GM19324 (cell line): ENCODE measurements around the gene KIAA2012.

ENCODE experiments used
- ATAC-seq: cut with Tn5 transposase; IDR thresholded peaks from one replicate; pipeline ENCODE4 v1.9.1; 2021; ENCODE audit warnings: mild to moderate bottlenecking, moderate library complexity; ENCODE audit not compliant: unreplicated experiment, low FRiP score

The KIAA2012 gene

DNA sequence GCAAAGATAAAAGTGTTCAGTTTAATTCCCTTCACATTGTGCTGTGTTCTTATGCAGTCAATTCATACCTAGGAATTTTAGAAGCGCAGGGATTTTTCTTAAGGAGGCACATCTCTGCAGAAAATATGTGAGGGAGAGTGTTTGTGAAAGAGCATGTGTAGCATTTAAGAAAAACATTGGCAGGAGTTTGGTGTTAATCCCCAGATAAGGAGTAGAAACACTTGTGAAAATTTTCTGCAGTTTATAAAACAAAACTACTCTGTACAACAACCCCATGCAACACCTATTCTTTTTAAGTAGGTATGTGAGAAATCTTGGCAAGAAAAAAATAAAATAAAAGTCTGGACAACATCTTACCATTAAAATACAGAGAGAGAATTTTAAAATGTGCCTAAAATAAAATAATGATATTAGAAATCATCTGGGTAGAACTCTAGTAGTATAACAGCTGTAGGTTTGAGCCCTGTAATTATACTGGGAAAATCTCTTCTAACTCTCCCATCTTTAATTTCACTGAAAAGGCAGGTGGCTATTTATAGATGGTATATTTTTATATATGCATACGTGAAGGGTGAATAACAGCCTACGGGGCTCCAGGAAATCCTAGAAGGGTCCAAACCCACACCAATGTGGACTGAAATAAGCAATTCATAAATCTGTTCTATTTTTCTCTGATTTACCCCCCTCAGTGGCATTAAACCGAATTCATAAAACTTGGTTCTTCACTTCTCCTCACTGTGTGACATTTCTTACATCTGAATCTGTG is 32.8 kb upstream of the KIAA2012 start:
- no peak for ATAC-seq

DNA sequence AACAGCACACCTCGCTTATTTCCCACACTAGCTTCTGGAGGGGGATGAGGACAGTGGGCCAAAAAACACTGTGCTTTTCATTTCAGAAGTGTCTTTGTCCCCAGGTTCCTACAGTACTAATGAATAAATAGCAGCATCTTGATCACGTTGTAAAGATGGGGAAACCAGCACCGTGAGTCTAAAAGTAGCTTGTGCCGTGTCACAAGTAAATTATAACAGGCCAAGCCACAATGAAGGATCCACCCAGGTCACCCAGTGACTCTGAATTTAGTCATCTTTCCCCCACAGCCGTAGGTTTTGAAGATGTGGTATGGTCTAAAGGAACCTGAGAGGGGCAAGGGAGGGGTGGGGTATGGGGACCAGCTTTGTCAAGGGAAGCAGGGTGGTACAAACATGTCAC is 30.6 kb upstream of the KIAA2012 start:
- ATAC-seq: no peak

DNA sequence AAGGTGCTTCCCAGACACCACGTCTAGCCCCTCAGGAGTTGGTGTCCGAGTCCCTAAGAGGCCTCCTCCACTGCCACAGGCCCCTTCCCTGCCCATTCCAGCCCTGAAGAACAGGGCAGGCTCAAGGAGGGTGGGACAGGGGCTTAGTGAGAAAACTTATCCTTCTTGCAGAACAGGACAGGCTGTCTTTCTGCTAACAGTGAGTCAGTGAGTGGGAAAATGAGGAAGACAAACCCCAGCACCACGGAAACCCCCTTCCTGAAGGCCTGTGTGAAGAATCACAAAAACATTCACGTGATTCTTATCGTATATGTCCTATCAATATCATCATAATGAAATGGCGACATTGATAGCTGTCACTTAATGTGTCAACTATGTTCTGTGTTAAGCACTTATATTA is 29.6 kb upstream of the KIAA2012 start:
- ATAC-seq: no peak

DNA sequence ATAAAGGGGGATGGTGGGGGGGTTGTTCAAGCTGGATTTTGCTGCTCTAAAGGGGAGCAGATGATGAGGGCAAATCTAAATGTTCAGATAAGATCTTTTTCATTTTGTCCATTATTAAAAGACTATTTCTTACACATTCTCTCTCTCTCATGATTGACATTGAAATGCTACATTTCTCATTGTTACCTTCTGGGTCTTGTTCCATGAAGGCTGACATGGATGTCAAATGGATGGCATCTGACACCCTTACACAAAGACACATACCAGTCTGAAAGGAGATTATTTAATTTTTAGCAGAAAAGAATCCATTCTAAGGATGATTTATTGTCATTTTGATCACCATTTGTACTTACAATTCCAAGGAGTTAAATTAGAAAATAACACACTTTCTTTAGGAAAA is 28.3 kb upstream of the KIAA2012 start:
- no peak for ATAC-seq

DNA sequence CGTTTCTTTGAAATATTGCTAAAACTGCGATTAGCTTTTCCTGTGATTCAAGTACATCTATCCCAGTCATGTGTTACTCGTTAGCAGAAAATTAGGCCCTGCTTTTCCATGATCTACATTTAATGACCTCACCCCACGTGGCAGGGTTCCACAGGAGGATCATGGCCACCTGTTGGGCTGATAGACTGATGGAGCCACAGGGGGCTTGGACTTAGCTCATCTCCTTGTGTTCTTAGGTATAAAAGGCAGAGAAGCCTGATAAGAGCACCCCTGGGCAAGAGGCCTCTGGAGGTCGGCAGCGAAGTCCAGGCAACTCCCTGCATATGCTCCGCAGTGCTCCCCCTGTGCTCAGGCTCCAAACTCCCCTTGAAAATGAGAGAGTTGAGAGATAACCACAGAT is 26.5 kb upstream of the KIAA2012 start:
- no peak for ATAC-seq

DNA sequence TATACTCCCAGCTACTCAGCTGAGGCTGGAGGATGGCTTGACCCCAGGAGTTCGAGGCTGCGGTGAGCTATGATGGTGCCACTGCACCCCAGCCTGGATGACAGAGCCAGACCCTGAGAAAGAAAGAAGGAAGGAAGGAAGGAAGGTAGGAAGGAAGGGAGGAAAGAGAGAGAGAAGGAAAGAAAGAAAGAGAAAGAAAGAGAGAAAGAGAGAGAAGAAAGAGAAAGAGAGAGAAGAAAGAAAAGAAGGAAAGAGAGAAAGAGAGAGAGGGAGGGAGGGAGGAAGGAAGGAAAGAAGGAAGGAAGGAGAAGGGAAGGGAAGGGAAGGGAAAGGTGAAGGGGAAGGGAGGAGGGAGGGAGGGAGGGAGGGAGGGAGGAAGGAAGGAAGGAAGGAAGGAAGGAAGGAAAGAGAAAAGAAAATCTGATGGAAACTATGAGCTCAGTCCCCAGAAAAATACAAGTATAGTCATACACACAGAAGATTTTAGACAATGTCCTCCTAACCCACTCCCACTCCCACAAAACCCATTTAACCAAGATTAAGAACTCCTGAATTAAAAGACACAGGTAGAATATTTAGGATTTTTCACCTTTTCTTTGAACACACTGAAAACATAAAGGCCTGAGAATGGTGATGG is 23.8 kb upstream of the KIAA2012 start:
- no peak for ATAC-seq

DNA sequence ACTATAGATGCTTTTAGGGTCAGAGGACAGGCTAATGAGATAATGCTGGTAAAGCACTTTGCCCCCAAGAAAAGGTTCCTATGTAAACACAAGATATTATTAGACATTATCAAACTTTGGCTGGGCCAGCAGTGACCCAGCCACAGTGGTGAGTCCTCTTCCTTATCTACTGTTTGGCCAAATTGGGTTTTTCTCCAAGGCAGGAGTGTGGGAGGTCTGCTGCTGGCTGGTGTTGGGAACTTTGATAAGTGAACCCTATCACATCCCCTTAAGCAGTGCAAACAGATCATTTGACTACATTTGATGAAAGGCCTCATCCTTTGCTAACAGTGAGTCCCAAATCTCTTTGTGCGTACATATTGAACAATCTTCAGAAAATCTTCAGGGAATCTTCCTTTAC is 23.2 kb upstream of the KIAA2012 start:
- ATAC-seq: no peak

DNA sequence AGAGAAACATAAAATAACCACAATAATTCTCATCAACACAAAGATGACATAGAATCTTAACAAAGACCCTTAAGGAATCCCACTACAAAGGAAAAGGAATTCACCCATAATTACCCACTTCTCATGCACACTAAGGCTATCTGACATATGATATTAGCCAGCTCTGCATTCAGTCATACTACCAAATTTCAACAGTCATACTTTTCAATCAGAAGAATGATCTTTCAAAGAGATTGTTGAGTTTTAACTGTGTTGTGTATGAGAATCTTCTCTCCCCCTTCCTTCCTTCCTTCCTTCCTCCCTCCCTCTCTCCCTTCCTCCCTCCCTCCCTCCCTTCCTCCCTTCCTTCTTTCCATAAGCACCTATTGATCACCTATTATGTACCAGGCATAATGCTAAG is 22.4 kb upstream of the KIAA2012 start:
- no peak for ATAC-seq

DNA sequence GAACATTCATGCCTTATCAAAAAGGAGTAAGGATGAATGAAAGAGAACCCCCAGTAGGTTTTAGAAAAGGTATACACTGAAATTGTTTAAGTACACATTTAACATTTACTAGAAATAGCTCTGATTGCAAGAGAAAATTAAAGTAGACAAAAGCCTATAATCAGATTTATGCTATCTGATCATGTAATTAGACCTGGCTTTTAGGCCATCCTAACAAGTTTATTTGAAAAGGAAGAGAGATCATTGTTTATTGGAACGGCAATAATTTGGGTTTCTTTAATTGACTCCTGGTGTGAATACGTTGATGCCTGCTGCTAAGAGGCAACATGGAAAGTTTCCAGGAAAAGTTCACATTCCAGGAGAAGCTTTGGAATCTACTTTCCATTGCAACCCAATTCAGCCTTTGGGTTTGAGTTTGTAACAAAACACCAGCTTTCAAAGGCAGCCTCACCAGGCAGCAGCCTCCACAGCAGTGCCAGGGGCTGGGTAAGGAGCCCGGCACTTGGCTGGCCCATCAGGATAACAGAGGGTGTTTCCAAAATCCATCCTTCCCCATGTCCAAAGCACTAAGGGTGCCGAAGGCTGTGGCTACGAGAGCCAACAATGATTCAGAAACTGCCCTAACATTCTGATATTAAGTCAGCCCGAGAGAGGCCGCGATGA is 21.4 kb upstream of the KIAA2012 start:
- no peak for ATAC-seq

DNA sequence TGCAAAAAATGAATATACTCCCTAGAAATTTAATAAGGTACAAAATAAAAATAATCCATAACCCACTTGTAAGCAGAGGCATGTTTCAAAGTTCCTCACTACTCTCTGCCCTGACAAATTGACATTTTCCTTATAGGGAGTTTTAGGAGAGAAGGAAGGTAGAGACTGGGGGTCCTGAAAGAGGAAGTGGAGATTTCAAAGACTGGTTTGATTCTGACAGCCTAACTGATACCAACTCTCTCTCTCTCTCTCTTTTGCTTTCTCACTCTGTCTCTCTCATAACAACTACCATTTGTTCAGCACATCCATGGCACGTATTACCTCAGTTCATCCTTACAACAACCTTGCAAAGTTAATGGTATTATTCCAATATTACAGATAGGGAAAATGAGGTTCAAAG is 20.8 kb upstream of the KIAA2012 start:
- no peak for ATAC-seq

DNA sequence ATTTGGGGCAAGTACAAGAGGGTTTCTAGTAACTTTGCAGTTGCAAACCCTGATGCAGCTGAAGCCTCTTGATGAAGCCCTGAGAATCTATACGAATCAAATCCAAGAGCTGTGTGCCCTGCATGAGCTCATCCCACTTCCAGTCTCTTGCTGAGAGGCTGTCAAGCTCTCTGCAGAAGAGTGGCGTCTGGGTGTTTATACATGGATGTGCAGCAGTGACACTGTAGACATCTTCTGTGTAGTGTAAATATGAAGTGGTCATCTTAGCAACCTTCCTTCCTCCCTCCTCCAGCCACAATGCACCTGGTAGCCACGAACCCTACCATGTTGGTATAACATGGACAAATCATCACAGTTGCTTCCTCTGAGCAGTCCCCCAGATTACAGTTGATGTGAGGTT is 18.4 kb upstream of the KIAA2012 start:
- ATAC-seq: no peak

DNA sequence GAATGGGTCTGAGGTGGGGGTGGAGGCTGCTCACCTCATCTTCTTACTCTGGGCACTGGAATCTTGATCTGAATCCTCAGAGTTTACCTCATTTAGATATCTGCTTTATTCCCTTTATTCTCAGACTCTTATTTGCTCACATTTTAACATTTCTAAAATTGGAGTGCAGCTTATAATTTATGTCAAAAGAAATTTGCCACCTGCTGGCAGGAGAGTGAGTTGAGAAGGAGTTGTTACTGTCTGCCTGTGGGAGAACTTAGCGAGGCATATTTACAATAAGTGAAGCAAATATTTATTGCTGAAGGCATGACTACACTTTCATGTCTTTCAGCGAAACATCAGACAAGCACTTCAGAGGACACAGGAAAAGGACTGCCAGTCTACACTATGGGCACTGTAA is 16.4 kb upstream of the KIAA2012 start:
- no peak for ATAC-seq

DNA sequence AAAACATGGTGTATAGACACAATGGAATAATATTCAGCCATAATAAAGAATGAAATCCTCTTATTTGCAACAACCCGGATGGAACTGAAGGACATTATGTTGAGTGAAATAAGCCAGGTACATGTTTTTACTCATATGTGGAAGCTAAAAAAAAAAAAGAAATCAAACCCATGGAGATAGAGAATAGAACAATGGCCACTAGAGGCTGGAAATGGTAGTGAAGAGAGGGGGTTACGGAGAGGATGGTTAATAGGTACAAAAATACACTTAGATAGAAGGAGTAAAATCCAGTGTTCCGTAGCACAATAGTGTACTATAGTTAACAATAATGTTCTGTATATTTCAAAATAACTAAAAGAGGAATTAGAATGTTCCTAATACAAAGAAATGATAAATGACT is 12.8 kb upstream of the KIAA2012 start:
- no peak for ATAC-seq

DNA sequence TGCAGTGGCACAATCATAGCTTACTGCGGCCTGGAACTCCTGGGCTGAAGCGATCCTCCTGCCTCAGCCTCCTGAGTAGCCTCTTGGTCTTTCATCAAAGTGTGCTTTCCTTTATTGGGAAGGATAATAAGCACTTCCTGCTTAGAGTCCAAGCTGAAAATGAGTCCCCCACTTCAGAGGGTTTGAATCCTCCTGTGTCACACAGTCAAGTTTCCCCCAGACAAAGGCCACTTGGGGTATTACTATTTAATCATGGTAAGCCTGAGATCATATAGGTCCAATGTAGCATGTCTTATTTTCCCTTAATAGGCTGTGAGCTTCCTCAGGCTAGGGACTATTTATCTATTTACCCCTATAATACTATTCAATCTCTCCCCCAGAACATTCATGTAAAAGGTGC is 11.4 kb upstream of the KIAA2012 start:
- ATAC-seq: no peak

DNA sequence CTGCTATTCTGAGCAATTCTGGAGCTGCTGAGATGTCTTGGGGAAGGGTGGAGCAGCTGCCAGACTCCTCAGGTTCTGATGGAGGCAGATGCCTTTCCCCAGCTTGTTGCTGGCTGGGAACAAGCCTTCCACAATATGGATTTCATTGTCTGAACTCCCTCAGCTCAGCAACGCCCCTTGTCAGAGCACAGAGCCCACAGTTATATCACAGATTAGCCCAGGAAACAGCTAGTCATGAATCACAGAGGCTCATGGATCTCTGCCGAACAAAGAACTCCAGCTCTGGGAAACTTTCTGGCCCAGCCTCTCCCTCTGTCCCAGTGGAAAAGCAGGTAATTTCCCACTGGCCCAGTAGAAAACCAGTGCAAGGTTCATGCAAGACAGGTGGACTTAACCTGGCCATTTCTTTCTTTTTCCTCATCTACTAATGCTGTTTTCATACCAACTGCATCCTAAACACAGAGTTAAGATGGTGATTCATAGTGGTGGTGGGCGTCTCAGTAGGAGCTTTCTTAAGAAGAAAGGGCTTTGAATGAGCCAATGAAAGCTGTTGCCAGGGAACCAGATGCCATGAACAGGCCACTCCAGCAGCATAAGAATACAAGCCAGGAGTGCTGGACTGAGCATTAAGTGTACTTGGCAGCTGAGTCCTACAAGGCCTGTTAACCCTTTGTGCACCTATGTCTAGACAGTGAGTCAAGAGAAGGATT is 8.7 kb upstream of the KIAA2012 start:
- no peak for ATAC-seq

DNA sequence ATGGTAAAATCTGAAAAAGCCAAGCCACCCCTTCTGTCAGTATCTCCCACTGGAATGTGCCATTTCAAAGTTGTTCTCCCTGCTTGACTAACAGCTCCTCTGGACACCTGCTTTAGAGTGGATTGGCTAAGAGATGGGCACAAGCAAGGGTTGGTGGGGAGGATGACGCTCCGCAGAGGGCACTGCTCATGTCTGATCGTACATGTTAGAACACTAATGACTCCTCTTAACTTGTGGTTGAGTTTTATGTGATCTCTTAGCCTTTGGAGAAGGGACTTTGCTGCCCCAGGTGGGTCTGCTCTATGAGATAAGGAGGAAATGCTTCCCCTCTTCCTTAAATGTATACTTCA is 8.2 kb upstream of the KIAA2012 start:
- no peak for ATAC-seq

DNA sequence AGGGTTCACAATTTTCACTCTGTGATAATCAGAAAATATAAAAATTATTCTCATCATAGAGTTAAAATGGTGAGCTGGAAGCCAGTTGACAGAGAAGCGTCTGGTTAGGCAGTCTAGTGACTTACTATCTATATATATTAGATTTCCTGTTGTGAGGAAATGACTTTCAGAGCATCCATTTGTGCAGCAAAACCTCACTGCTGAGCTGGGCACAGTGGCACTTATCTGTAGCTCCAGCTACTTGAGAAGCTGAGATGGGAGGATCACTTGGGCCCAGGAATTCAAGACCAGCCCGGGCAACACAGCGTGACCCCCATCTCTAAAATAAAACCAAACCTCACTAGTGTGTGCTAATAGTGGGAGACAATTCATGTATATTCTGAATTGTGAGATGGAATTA is 7.2 kb upstream of the KIAA2012 start:
- no peak for ATAC-seq

DNA sequence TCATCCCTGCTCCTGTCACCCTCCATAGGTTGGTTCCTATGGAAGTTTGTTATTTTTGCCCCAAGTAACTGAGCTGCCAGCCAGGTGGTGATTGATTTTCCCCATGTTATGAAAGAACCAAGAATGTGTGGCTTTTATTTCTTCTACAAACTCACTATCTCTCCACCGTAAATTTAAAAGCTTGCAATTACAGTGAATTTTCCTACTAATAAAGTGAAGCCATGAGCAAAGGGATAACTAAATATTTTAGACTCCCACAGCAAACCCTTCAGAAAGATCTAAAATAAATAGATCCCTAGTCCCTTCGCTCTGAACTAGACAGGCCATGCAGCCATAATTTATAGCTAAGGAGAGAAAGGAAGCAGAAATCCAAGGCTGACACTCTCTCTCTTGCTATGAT is 6.2 kb upstream of the KIAA2012 start:
- no peak for ATAC-seq

DNA sequence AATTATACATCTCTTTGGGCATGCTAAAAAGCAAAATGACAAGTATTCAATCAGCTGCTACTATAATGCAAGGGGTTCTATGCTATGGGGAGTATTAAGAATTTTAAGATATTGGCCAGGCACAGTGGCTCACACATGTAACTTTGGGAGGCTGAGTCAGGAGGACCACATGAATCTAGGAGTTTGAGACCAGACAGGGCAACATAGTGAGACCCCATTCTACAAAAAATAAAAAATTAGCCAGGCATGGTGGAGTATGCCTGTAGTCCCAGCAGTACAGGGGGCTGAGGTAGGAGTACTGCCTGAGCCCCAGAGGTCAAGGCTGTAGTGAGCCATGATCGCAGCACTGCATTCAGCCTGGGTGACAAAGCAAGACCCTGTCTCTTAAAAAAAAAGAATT is 5.5 kb upstream of the KIAA2012 start:
- ATAC-seq: no peak

DNA sequence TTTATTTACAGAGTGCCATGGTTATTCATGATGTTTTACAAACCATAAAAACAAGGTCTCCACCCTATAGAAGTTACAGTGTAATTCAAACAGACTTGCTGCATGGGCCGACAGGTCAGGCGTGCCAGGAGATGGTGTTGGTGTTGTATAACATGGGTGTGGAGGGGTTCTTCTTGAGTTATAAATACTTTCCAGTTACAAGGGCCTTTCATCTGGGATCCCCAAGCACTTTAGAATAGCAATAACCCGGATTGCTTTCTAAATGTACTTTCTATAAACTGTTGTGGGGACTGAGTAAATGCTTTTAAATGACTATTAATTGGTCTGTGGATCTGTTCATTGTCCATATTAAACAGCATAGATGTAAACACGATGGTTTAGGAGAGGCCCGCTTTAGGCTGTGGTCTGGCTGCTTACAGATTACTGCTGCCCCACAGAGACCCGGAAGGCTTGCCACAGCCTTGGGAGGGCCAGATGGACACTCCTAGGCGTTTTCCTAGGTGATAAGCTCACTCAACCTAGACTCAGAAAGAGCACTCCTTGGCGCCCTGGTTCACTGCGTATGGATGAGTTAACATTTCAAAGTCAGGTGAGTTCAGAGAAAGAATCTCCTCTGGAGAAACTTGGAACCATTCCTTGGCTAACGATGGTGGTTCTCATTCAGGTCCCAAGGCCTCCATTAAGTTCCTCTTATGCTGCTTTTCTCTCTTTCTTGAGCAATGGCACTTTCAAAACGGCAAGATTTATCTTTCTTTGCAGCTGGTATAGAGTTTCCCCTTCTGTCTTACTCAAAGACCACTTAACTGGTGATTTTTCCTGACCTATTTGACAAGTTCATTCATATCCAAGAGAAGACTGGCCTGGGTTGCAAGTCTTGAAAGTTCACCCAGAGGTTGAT is 3.6 kb upstream of the KIAA2012 start:
- no peak for ATAC-seq
